Pancreas (tissue), 10 donors: ENCODE data around the gene TCTN1. TPM values are rescaled to one million over a fixed set of nuclear protein-coding genes. Genes with fewer than 3 reads are reported as not detected.

Experiments
- ATAC-seq, 4 donors: fragments of 200-7000 bp; cut with Tn5 transposase; one replicate each; pipeline versions ENCODE4 v1.8.0 to v1.9.1; 2020; ENCODE audit warnings: mild to moderate bottlenecking in 4 of 4, moderate library complexity in 4 of 4
- DNase-seq, 6 donors: peaks; one replicate each; pipeline ENCODE4 v3.0.0-alpha.2; 2020
- FAIRE-seq: peaks from 2 replicates; lab custom pipeline; 2012; peaks lifted over from hg19 to GRCh38; lab: Jason Lieb, UNC
- H3K27ac ChIP-seq, 4 donors: fragments of 200-600 bp; sonication (generic); 1 replicate in 3 of 4; 2 replicates in 1 of 4; pipeline versions ENCODE4 v1.5.0 to v1.8.0; 2020
- H3K27me3 ChIP-seq, 4 donors: fragments of 200-600 bp; one replicate each; pipeline ENCODE4 v1.8.0; 2021
- H3K36me3 ChIP-seq, 3 donors: fragments of 200-600 bp; sonication (generic) in 1 of 3; one replicate each; pipeline versions ENCODE4 v1.5.0 to v1.8.0; 2020 to 2021
- H3K4me1 ChIP-seq, 3 donors: fragments of 200-600 bp; one replicate each; pipeline ENCODE4 v1.8.0; 2021
- H3K4me3 ChIP-seq, 4 donors: fragments of 200-600 bp; sonication (generic) in 2 of 4; one replicate each; pipeline versions ENCODE4 v1.5.0 to v1.8.0; 2020 to 2021
- H3K9me3 ChIP-seq, 4 donors: fragments of 200-600 bp; one replicate each; pipeline ENCODE4 v1.8.0; 2021
- CTCF ChIP-seq, 4 donors: fragments of 200-600 bp; sonication (generic) in 3 of 4; IDR thresholded peaks; one replicate each; pipeline versions ENCODE4 v1.5.0 to v1.8.0; 2021; ENCODE audit warnings: antibody characterized with exemption in 4 of 4
- WGBS, 2 donors: extraction: QIAGEN DNeasy Blood & Tissue Kit; methylation state at CpG; one replicate each; pipeline ENCODE4 v1.1.7; 2013; 5-methylcytosine and 5-hydroxymethylcytosine counted together
- intact Hi-C, 3 donors: fragments of 100-400 bp; cut with DNase I; formaldehyde crosslinking; loops; one replicate each; pipeline versions ENCODE4 v1.11.1 to v1.14.2; 2022
- polyA plus RNA-seq, 2 donors: library from polyadenylated mRNA; stranded (reverse); fragments of 200-250 nt; gene quantifications; one replicate each; pipeline ENCODE4 v1.2.3, GENCODE V29; 2013
- total RNA-seq, 6 donors: library from RNA; stranded (reverse); fragmentation: NEBNext Ultra II Directional in 4 of 6; extraction: Animal tissue kit (Norgen Biotek cat#: 25700) in 4 of 6; gene quantifications; one replicate each; pipeline versions ENCODE4 v1.2.1 to v1.2.4, GENCODE V29; 2021 to 2023
- donor health status: healthy with polysubstance abuse.
- donor health status: DM: no; HTN: no; CAD: no; lungs with moderate emphysema.
- donor health status: DM: no; HTN: no; CAD: no.
- donor health status: control.
- donor health status: control.
- donor health status: Bipolar disorder and iron deficiency.
- donor health status: DM: yes; HTN: yes; CAD: no.
- donor health status: DM: no; HTN: no; CAD: no.
- donor health status: DM: no; HTN: no; CAD: no.
- donor health status: DM: yes; HTN: yes; CAD: no.

Gene TCTN1
- total and polyA plus RNA-seq, 8 donors, result 14.7 to 54.5 (median 20.9) TPM

DNA sequence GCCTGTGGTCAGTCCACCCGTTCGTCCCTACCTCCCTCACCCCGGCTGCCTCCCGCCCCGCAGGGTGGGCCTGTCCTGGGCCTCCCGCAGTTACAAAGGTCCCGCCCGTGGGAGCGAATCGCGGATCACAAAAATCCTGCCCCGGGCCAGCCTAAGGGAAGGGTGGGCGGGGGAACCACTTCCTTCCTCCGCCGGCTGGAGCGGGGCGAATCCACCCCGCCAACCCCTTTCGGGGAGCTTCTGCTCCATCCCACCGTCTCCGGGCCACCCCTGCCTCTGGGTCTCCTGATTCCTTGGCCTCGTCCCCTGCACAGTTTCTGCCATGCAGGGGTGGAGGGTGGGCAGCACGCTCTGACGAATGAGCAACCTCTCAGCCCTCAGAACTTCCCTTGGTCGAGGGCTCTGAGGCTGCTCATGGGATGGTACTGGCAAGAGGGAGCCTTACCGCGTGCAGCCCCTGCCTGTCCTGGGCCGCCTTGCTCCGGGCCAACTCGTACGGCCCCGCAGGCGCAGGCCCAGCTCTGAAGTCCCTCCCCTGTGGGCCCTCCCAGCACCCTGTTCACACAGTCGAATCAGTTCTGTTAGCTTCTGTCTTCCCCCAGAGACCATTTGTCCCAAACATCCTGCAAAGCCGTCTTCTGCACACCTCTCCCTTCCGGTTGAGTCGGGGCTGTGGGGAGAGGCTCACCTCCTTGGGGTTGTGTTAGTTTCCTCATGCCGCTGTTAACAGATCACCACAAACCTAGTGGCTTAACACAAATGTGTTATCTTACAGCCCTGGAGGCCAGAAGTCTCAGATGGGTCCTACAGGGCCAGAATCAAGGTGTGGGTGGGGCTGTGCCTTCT lies 75.6 kb downstream of the TCTN1 start:
- Histone ChIP-seq H3K9me3 (no peaks in the 10 kb centered on the region), H3K36me3 (no peaks in the 10 kb centered on the region), H3K27me3 (peaks cover 0 to 5% (median 0%) of the 10 kb centered on the region in 4 donors), H3K4me3 (peak overlapping the region; percentile 26 to 69 (median 46)), H3K4me1 (peaks cover 0 to 6% (median 0%) of the 10 kb centered on the region in 3 donors), H3K27ac (peak overlapping the region in 2 of 4 donors; percentile 28 to 44)
- no peak for FAIRE-seq
- TF ChIP-seq CTCF (IDR thresholded peaks at IDR 0.05), result no peak
- WGBS, 2 donors, result 18 to 25% methylated on average over 37 to 38 of the region's 38 CpGs
- peak in 4 of 6 donors; percentile 12 to 68 (median 36) for DNase-seq
- ATAC-seq, result peak; percentile 35 to 68 (median 62)
- intact Hi-C loops, result no loop called here

GRCh38 chr12:110690127-110690430 lies 76.2 kb downstream of the TCTN1 start:
- Histone ChIP-seq H3K4me3 (no peak overlapping the region), H3K9me3 (no peaks in the 10 kb centered on the region), H3K36me3 (no peaks in the 10 kb centered on the region), H3K27ac (no peak overlapping the region), H3K4me1 (peaks cover 0 to 6% (median 0%) of the 10 kb centered on the region in 3 donors), H3K27me3 (peaks cover 0 to 5% (median 0%) of the 10 kb centered on the region in 4 donors)
- FAIRE-seq, result no peak
- no peak for DNase-seq
- intact Hi-C loops, result no loop called here
- TF ChIP-seq CTCF (IDR thresholded peaks at IDR 0.05), result no peak
- no peak for ATAC-seq
- WGBS, 2 donors, result 68% methylated on average over 4 of the region's 4 CpGs

DNA sequence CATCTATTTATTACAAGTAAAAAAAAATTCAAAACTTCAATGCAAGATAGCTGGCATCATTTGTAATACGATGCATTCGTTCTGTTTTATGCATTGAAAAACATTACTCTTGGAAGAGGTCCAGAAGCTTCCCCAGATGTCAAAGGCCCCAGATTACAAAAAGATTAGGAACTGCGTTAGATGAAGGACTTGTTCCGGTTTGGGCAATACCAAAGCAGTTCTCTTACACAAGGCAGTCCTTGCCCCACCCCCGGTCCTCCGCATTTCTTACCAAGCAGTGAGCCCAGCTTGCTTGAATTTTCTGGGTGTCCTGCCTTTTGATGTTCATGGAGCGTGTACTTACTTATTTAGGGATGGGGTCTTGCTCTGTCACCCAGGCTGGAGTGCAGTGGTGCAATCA lies 79.8 kb downstream of the TCTN1 start:
- H3K27me3 ChIP-seq, result no peaks in the 10 kb centered on the region
- no peak for TF ChIP-seq CTCF (IDR thresholded peaks at IDR 0.05)
- FAIRE-seq (no peak), DNase-seq (peak in 1 of 6 donors; percentile 41), ATAC-seq (no peak)
- H3K27ac ChIP-seq, result peak overlapping the region in 1 of 4 donors; percentile 30
- no peaks in the 10 kb centered on the region for H3K9me3 ChIP-seq
- intact Hi-C loops, result no loop called here
- H3K4me3 ChIP-seq, result no peak overlapping the region
- H3K36me3 ChIP-seq, result no peaks in the 10 kb centered on the region
- WGBS, 2 donors, result 79 to 80% methylated on average over 7 of the region's 7 CpGs
- no peaks in the 10 kb centered on the region for H3K4me1 ChIP-seq

DNA sequence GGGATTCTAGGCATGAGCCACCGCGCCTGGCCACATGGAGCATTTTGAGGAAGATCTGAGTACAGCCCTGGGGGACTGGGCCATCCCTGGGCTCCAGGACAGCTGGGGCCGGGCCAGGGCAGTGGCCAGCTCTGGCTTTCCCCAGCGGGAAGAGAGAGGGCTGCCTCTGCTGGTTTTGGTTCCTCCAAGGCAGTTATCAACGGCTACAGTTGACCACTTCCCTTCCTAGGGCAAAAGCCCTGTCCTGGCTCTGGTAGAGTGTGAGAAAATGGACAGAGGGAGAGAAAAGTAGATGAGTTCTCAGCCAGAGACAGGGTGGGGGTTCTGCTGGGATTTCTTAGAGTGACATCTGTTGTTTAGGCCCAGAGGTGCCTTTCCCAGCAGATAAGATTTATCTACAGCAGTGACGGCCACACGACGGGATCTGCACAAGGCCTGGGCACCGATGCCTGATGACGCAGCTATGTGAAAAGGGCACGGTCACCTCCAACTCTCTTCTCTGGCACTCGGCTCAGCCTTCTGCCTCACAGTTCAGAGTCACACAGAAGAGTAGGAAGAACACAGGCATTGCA lies 80.5 kb downstream of the TCTN1 start:
- Histone ChIP-seq H3K4me1 (no peaks in the 10 kb centered on the region), H3K27ac (no peak overlapping the region), H3K36me3 (no peaks in the 10 kb centered on the region), H3K4me3 (no peak overlapping the region), H3K27me3 (no peaks in the 10 kb centered on the region), H3K9me3 (no peaks in the 10 kb centered on the region)
- DNase-seq (peak in 3 of 6 donors; percentile 27 to 55 (median 46)), FAIRE-seq (no peak), ATAC-seq (peak; percentile 43 to 60 (median 51))
- intact Hi-C loops, result no loop called here
- WGBS, 2 donors, result 53 to 60% methylated on average over 12 of the region's 12 CpGs
- no peak for TF ChIP-seq CTCF (IDR thresholded peaks at IDR 0.05)

DNA sequence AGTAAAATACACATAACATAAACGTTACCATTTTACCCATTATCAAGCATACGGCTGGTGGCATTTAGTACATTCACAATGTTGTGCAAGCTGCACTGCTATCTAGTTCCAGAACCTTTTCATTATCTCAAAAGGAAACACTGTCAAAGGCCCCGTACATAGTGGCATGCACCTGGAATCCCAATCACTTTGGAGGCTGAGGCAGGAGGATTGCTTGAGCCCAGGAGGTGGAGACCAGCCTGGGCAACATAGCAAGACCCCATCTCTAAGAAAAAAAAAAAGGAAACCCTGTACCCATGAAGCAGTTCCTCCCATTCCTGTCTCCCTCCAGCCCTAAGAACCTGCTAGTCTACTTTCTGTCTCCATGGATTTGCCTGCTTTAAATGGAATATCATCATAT lies 82.4 kb downstream of the TCTN1 start:
- no peak for TF ChIP-seq CTCF (IDR thresholded peaks at IDR 0.05)
- FAIRE-seq, result no peak
- Histone ChIP-seq H3K4me3 (no peak overlapping the region), H3K27me3 (no peaks in the 10 kb centered on the region), H3K9me3 (no peaks in the 10 kb centered on the region), H3K4me1 (no peaks in the 10 kb centered on the region), H3K27ac (no peak overlapping the region), H3K36me3 (no peaks in the 10 kb centered on the region)
- intact Hi-C loops, result no loop called here
- no peak for DNase-seq
- ATAC-seq, result no peak
- 65 to 72% methylated on average over 3 of the region's 3 CpGs for WGBS, 2 donors
